ENCODE measurements around the gene TOM1L2.
"Not testable (repeated sequence)": the region's sequence is repeated elsewhere in the genome, so short reads cannot be mapped to it uniquely, and the experiment has no call there.

Gene TOM1L2

GRCh38 chr17:17966399-17966798, 5.8 kb downstream of the TOM1L2 start:
- DNase-seq: no peak

GRCh38 chr17:17965152-17965721, 7.0 kb downstream of the TOM1L2 start:
- DNase-seq: no peak

DNA sequence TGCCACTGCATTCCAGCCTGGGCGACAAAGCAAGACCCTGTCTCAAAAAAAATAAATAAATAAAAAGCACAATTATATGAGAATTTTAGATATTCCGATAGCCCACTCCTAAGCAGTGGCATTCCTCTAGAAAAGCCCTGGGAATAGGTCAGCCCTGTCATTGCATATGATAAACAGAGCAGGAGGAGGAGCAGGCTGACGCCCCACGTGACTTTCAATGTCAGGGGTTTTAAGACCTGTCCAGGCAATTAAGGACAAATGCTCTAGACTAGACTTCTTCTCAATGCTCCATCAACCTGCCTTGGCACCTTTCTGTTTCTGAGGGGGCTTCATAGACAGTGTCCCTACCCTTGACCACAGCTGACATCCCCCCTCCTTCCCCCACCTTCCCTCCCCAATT, 7.5 kb downstream of the TOM1L2 start:
- DNase-seq: no peak

GRCh38 chr17:17963694-17964436, 8.3 kb downstream of the TOM1L2 start:
- no peak for DNase-seq

- DNase-seq: no peak
Observed at GRCh38 chr17:17963066-17963465, 9.1 kb downstream of the TOM1L2 start.

DNA sequence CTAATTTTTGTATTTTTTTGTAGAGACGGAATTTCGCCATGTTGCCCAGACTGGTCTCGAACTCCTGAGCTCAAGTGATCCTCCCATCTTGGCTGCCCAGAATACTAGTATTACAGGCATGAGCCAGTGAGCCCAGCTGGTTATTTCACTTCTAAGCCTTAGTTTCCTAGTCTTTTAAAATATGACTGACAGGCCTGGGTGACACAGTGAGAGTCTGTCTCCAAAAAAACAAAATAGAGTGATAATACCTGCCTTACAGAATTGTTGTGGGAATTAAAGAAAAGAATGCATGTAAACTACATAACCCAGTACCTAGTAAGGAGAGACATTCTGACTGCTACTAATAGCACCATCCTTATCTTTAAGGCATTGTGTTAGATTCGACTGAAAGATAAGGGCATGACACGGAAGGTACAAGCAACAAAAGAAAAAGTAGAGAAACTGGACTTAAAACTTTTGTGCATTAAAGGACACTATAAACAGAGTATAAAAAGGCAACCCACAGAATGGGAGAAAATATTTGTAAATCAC, 11.6 kb downstream of the TOM1L2 start:
- no peak for DNase-seq

DNA sequence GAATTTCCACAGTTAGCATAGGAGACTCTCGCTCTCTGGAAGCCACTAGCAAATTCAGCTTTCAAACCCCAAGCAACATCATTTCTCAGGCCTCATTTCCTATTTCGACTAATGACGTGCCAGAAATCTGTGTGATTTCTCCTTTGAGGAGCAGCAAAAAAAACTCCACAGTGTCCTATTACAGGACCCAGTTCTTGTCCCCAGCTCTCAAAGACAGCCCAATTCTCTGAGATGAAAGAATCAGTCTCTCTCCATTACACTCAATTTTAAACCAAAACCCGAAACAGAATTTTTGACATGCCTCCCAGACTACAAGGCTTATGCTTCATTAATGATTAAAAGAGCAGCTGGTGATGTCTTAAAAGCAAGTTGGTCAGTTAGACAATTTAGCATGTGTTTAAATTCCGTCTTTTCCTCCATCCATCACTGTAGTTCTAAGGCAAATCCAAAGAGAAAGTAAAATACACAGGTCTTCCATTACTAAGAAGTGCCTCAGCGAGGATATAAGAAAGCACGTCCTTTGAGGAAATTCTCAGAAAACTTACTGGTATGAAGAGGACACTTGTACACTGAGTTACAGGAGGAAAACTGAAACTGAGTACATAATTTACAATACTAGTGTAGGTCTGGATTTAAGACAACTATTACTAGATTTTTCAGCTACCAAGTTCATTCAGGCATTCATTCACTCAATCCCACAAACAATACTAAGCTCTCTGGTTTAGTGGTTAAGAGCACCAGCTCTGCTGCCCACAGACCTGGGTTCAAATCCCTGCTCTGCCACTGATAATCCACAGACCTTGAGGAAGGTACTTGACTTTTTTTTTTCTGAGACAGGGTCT, 12.5 kb downstream of the TOM1L2 start:
- peak; percentile 46 for DNase-seq

DNA sequence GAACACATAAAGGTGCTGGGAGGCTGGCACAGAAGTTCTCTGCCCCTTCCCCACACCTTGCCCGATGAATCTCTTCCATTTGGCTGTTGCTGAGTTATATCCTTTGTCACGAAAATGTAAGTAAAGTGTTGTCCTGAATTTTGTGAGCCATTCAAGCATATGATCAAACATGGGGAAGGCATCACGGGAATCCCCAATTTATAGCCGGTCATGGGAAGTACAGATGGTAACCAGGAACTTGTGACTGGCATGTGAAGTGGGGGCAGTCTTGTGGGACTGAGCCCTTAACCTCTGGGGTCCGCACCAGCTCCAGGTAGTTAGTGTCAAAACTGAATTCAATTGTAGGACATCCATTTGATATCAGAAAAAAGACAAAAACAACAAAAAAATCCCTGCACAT, 13.2 kb downstream of the TOM1L2 start:
- no peak for DNase-seq

DNA sequence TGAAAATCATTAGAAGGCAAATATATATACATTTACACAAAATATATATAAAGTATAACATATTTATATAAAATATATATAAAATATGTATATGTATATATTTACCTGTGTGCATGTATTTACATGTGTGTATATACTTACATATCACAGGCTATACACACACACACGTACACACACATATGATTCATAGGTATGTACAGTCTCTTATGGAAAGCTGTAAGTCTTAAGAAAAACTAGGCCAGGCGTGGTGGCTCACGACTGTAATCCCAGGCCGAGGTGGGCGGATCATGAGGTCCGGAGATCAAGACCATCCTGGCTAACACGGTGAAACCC, 14.7 kb downstream of the TOM1L2 start:
- DNase-seq: no peak

GRCh38 chr17:17955790-17956341, 16.3 kb downstream of the TOM1L2 start:
- not testable (repeated sequence) for DNase-seq

DNA sequence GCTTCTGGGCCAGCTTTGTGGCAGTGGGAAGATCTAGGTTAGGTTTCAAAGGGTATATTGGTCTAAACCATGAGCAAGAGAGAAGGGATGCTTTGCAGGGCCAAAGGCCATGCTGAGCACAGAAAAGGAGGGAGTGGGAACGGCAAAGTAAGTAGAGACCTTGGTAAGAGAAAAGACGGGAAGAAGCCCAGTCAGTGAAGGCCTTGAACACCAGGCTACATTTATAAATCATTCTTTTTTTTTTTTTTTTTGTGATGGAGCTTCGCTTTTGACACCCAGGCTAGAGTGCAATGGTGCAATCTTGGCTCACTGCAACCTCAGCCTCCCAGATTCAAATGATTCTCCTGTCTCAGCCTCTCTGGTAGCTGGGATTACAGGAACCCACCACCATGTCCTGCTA, 18.1 kb downstream of the TOM1L2 start:
- DNase-seq: no peak

DNA sequence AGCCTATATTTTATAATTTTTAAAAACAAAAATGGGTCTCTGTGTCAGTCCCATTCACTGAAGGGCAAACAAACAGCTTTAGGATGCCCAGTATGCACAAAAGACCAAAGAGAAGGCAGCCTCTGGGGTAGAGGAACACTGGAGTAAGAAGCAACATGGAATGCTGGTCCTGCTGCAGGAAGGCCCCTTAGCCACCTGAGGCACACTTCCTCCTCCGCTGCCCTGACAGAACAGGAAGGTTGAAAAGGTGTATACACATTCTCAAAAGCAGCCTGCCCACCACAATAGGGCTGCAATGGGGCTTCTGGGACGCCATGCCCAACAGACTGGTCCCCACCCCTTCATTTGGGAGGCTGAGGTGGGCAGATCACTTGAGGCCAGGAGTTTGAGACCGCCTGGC, 19.5 kb downstream of the TOM1L2 start:
- DNase-seq: no peak

- no peak for DNase-seq
Observed at GRCh38 chr17:17951524-17951923, 20.7 kb downstream of the TOM1L2 start.

- no peak for DNase-seq
Observed at GRCh38 chr17:17950806-17951205, 21.4 kb downstream of the TOM1L2 start.

DNA sequence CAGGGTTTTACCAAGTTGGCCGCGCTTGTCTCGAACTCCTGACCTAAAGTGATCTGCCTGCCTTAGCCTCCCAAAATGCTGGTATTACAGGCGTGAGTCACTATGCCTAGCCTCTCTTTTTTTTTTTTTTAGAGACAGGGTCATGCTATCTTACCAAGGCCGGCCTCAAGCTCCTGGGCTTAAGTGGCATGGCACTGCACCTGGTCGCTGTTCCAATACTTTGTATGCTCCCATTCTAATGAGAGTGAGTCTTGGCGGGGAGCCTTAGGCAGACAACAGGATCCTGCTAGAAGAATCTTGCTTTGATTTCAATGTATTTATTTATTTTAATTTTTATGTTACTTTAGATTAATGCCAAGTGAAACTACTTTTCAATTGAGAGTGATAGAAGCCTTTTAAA, 21.9 kb downstream of the TOM1L2 start:
- DNase-seq: no peak

GRCh38 chr17:17947966-17948365, 24.2 kb downstream of the TOM1L2 start:
- no peak for DNase-seq

DNA sequence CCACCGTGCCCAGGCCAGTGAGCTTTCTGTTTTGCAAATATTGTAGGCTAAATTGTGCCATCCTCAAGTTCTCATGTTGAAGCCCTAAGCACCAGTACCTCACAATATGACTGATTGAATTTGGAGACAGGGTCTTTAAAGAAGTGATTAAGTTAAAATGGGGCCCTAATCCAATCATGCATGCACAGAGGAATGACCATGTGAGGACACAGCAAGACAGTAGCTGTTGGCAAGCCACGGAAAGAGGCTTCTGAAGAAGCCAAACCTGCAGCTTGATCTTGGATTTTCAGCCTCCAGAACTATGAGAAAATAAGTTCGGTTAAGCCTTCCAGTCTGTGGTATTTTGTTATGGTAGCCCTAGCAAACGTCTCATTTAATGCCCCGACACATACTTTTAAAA, 24.9 kb downstream of the TOM1L2 start:
- no peak for DNase-seq

DNA sequence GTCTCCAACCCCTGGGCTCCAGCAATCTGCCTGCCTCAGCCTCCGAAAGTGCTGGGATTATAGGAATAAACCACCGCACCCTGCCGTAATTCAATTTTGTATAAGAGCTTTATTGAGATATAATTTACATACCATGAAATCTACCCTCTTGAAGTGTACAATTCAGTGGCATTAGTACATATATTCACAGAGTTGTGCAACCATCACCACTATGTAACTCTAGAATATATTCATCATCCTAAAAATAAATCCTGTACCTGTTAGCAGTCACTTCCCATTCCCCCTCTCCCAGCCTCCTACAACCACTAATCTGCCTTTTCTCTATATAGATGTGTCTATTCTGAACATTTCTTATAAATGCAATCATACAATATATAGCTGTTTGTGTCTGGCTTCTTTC, 26.1 kb downstream of the TOM1L2 start:
- no peak for DNase-seq

DNA sequence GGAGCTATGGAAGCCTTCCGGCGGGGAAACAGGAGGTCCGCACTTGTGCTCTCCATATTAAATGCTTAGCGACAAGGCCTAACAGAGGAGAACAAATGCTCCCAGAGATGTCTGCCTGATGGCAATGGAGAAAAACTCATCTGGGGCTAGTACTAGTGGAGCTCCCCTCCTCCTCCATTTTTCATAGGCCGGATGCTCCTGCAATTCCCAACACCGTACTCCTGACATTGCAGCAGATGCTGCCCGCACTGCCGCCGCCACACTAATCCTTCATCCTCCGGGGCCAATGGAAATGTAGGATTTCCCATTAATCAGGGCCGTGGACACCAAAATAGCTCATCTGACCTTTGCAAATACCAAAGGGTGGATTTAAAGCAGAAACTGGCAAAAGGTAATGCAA, 27.5 kb downstream of the TOM1L2 start:
- peak; percentile 58 for DNase-seq

- DNase-seq: peak; percentile 42
Observed at GRCh38 chr17:17944242-17944641, 28.0 kb downstream of the TOM1L2 start.

DNA sequence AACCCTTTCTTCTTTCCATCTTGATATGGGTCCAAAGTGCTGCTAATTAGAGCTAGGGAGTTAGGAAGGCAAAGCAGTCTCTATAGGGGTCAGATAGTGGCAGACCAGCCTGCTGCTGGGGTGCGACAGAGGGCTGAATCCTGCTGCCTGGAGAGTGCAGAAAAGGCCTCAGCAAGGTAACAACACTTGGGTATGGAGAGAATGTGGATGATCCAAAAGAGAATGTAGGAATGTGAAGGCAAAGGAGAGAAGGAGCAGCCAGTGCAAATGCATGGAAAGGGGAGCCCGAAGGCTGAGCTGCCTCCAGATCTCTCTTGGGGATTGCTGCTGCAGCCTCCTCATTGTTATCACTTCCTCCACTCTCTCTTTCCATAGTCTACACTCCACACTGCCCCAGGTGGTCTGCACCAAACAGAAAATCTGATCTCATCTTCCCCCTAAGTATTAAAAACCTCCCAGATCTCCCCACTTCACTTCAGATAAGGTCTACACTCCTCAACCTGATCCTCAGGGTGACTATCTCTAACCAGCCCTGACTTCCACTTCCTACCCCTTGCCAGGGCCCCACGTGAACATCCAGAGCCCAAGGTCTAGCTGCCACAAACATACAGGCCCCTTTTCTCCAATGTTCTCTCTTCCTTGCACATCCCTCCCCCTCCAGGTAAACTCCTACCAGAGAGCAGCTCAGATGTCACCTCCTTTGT, 28.8 kb downstream of the TOM1L2 start:
- no peak for DNase-seq

- DNase-seq: no peak
Observed at GRCh38 chr17:17942846-17943245, 29.4 kb downstream of the TOM1L2 start.

DNA sequence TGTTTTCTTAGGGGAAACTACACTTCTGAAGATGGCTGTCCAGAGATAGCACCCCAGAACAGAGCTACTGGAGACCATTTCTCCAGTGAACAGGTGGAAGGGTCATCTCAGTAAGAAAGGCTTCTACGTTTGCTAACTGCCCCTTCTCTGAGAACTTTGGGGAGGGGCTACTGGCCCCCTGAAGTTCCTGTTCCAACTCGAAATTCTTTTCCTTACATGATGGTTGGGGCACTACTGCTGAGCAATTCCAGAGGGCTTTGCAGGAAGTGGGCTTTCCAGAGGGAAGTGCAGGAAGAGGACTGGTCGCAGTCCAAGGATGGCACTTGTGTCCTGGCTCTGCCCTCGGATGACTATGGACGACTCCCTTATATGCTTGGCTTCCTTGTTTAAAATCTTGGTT, 31.2 kb downstream of the TOM1L2 start:
- DNase-seq: no peak
